Left cardiac atrium (tissue), 4 donors: ENCODE results near the gene RAB11FIP4. TPM values are rescaled to one million over a fixed set of nuclear protein-coding genes. Genes with fewer than 3 reads are reported as not detected.
"Not testable (repeated sequence)": the region's sequence is repeated elsewhere in the genome, so short reads cannot be mapped to it uniquely, and the experiment has no call there.

Source experiments
- ATAC-seq, 2 donors: fragments of 200-7000 bp; cut with Tn5 transposase; one replicate each; pipeline ENCODE4 v1.9.1; 2020; ENCODE audit warnings: mild to moderate bottlenecking in 2 of 2, moderate library complexity in 2 of 2
- DNase-seq: peaks from one replicate; pipeline ENCODE4 v3.0.0-alpha.2; 2020
- intact Hi-C, 2 donors: fragments of 100-400 bp; cut with DNase I; formaldehyde crosslinking; loops; one replicate each; pipeline versions ENCODE4 v1.14.1 to v1.15.1; 2022 to 2023
- long read RNA-seq: library from polyadenylated mRNA; unstranded; transcript quantifications from one replicate; pipeline ENCODE4 v2.0.0, GENCODE V29; 2021
- total RNA-seq, 2 donors: library from RNA; stranded (reverse); fragmentation: NEBNext Ultra II Directional; extraction: Animal tissue kit (Norgen Biotek cat#: 25700); gene quantifications; one replicate each; pipeline ENCODE4 v1.2.1, GENCODE V29; 2021
- donor health status: DM: no; HTN: yes; CAD: no.
- donor health status: DM: no; HTN: yes; CAD: no; lungs with severe emphysema.
- donor health status: DM: yes; HTN: yes; CAD: no.
- donor health status: Dilated cardiomyopathy.

RAB11FIP4 gene
- total RNA-seq = 1 to 10 TPM; 3.1 to 6.1 TPM
- long read RNA-seq, transcript RAB11FIP4-201 (13 exons, 1,968 nt) = major isoform, 6 of 13 reads
- long read RNA-seq, partial matches to known transcripts = 5 of 13 reads
- long read RNA-seq, other reads (novel, unspliced or antisense) = 2 of 13 reads

DNA sequence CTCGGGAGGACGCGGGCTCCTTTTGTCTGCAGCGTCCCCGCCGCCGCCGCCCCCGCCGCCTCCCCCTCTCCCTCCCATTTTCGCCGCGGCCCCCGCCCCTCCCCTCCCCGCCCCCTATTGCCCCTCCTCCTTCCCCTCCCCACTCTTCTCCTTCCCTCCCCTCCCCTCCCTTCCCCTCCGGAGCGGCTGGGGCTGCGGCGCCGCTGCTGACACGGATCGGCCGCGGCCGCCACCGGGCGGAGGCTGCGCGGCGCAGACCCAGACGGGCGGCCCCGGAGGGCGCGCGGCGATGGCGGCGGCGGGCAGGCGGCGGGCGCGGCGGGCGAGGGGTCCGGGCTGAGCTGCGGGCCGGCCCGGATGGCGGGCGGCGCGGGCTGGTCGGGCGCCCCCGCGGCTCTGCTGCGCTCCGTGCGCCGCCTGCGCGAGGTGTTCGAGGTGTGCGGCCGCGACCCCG lies at the start of gene RAB11FIP4:
RAB11FIP4 (plus strand) TSS at position 180 of the 454 bp plus-strand sequence; CDS start at position 358, 178 bp downstream.
- no peak for DNase-seq
- intact Hi-C loops = loop anchor here in 1 of 2 donors (5.0 kb wide), 1 partner anchor 51 kb away; no protein-coding TSS in a partner anchor
- peak; percentile 35 to 62 for ATAC-seq

DNA sequence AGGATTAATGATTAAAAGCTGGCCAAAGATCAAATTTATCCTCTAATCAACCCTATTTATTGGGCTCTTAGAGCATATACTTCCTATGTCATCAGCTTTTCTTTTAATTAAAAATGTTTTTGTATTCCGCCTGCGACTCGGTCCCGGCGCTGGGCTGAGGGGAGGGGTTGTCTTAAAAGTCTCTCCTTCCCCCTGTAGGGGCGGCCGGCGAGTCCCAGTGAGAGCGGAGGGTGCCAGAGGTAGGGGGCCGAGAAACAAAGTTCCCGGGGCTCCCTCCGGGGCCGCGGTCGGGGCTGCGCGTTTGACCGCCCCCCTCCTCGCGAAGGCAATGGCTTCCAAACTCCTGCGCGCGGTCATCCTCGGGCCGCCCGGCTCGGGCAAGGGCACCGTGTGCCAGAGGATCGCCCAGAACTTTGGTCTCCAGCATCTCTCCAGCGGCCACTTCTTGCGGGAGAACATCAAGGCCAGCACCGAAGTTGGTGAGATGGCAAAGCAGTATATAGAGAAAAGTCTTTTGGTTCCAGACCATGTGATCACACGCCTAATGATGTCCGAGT lies 46.2 kb upstream of the RAB11FIP4 start:
- peak in 1 of 2 donors; percentile 22 for ATAC-seq
- intact Hi-C loops, DNase-seq: not testable (repeated sequence)

- DNase-seq (no peak), ATAC-seq (no peak)
- intact Hi-C loops = no loop called here
Measured at GRCh38 chr17:31349454-31349853, 42.0 kb upstream of the RAB11FIP4 start.

DNA sequence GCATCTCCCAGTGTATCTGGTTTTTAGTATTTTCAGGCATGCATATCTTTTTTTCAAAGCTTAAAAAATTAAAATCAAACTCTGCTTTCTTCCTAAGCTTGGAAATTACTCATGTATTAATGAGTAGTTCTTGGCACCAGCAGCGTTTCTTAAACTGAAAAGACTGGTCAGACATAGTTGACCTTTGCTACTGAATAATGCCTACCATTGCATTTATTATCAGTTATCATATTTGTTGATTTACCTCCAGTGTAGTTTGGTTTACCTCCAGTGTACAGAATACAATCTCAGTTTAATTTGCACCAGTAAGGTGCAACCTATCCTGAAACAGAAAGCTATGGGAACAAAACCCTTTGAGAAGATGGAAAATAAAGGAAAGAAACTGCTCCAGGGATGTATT lies 35.5 kb upstream of the RAB11FIP4 start:
- ATAC-seq (no peak), DNase-seq (no peak)
- intact Hi-C loops = no loop called here

DNA sequence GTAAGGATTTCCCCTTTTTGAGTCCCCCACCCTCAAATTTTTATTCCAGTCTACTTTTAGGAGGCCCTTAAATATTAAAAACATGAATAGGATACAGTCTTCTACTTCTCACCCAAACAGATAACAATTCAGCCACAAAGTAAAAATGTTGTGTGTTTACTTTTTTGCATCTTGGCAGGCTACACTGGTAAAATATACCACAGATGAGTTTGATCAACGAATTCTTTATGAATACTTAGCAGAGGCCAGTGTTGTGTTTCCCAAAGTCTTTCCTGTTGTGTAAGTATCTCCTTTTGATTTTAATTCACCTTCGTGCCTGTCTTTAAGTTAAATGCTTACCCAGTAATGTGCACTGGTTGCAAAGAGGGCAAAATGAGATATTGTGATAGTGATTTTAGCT lies 34.4 kb upstream of the RAB11FIP4 start:
- intact Hi-C loops = no loop called here
- DNase-seq (no peak), ATAC-seq (no peak)

DNA sequence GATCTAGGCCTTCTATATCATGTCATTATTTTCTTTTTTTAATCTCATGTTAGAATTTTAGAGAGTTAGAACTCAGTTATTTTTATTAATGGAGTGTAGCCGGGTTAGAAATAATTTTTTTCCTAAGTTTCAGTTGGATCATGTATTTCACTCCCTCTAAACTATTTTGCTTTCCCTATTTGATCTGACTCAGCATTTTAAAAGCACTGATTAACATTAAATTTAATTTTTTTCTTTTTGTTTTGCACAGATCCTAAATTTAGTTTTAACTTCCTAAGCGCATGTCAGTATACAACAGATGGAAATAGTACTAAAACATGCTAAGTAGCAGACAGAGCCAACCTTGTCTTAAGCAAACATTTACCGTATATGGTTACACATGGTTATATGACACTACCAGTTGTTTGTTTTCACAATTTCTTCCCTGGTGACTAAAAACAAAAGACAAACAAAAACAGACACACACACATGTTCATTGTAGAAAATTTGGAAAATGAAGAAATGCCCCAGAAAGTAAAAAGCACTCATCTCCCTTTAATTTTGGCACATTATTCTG lies 33.6 kb upstream of the RAB11FIP4 start:
- intact Hi-C loops = no loop called here
- ATAC-seq = no peak
- no peak for DNase-seq

DNA sequence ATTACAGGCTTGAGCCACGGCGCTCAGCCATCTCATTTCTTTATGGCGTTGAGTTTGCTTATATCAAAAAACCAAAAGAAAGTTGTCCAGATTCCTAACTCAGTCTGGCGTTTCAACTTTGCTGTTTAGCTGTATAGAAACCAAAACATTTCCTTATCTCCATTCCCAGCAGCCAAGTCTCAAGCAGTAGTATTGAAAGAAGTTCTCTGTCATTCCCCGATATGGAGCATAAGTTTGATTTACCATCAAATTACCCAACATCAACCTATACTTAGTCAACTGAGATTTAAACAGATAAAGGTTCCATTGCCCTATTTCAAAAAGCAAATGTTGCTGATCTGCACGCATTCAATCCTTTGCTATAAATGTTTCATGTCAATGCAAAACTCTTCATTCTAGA lies 27.5 kb upstream of the RAB11FIP4 start:
- ATAC-seq (no peak), DNase-seq (no peak)
- intact Hi-C loops = no loop called here

- ATAC-seq (no peak), DNase-seq (no peak)
- intact Hi-C loops = no loop called here
Measured at GRCh38 chr17:31366088-31366487, 25.4 kb upstream of the RAB11FIP4 start.

GRCh38 chr17:31369266-31369665 lies 22.2 kb upstream of the RAB11FIP4 start:
- intact Hi-C loops = no loop called here
- ATAC-seq (no peak), DNase-seq (no peak)

GRCh38 chr17:31371511-31372097 lies 19.9 kb upstream of the RAB11FIP4 start:
- no peak for ATAC-seq
- DNase-seq = no peak
- intact Hi-C loops = no loop called here

DNA sequence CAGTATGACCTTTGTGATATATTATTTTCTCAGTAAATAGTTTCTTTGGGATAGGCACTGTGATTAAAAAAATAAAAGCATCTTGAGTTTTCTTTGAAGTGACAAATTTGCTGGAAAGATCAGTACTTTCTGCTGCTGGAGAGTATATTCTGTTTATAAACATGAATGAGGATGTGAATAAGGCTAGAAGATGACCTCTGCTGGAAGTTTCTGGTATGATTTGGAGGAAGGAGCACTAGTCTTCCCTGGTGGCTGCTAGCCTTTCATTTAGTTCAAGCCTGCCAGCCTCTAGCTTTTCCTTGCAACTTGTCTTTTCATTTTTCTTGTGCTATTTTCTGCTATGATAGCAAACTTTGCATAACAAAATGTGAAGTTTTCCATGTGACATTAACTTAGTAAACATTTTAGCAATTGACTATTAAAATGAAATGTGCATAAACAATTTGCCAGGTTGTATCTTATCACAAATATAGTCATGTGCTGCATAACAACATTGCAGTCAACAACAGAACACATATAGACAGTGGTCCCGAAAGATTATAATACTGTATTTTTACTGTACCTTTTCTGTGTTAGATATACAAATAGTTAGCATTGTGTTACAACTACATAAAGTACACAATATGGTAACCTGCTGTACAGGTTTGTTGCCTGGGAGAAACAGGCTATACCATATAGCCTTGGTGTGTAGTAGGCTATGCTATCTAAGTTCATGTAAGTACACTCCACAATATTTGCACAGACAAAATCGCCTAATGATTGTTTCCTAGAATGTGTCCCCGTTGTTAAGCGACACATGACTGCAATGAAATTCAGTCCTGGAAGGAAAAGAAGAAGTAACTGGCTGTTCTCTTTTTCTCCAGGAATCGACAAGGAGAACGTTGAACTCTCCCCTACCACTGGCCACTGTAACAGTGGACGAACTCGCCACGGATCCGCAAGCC lies 18.1 kb upstream of the RAB11FIP4 start:
- intact Hi-C loops = no loop called here
- ATAC-seq (peak; percentile 50 to 83), DNase-seq (no peak)

DNA sequence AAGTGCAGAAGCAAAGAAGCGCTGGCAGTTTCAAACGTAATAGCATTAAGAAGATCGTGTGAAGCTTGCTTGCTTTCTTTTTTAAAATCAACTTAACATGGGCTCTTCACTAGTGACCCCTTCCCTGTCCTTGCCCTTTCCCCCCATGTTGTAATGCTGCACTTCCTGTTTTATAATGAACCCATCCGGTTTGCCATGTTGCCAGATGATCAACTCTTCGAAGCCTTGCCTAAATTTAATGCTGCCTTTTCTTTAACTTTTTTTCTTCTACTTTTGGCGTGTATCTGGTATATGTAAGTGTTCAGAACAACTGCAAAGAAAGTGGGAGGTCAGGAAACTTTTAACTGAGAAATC lies 17.4 kb upstream of the RAB11FIP4 start:
- no peak for DNase-seq
- ATAC-seq = peak in 1 of 2 donors; percentile 35
- intact Hi-C loops = no loop called here

DNA sequence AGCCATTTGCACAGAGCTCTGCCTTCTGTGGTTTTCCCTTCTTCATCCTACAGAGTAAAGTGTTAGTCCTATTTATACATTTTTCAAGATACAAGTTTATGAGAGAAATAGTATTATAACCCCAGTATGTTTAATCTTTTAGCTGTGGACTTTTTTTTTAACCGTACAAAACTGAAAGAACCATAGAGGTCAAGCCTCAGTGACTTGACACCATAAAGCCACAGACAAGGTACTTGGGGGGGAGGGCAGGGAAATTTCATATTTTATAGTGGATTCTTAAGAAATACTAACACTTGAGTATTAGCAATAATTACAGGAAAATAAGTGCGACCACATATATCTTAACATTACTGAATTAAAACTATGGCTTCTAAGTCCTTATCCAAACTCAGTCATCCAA lies 17.0 kb upstream of the RAB11FIP4 start:
- intact Hi-C loops = no loop called here
- DNase-seq (no peak), ATAC-seq (no peak)

- DNase-seq = no peak
- intact Hi-C loops = no loop called here
- ATAC-seq = no peak
Measured at GRCh38 chr17:31378638-31379037, 12.8 kb upstream of the RAB11FIP4 start.

- intact Hi-C loops = no loop called here
- DNase-seq (no peak), ATAC-seq (no peak)
Measured at GRCh38 chr17:31379597-31380205, 11.8 kb upstream of the RAB11FIP4 start.

GRCh38 chr17:31381165-31381668 lies 10.3 kb upstream of the RAB11FIP4 start:
- DNase-seq = no peak
- intact Hi-C loops = no loop called here
- no peak for ATAC-seq

- intact Hi-C loops, DNase-seq, ATAC-seq: not testable (repeated sequence)
Measured at GRCh38 chr17:31382668-31383275, 8.7 kb upstream of the RAB11FIP4 start.

- ATAC-seq, DNase-seq, intact Hi-C loops: not testable (repeated sequence)
Measured at GRCh38 chr17:31383488-31383887, 8.0 kb upstream of the RAB11FIP4 start.
